ENCODE data around the gene MAPK14.
A peak's percentile ranks its signal among the peaks of the same experiment; 100 is the strongest.

MAPK14 gene

GRCh38 chr6:36129941-36130666 is 102.5 kb downstream of the MAPK14 start, which contains the start of gene MAPK13:
MAPK13 (plus strand) TSS chr6:36130513; CDS start chr6:36130583, 70 bp downstream.
- H3K27me3 ChIP-seq (ENCODE audit: low read depth, low read length) = no peaks in the 10 kb centered on the region
- no peaks in the 10 kb centered on the region for H3K9me3 ChIP-seq (ENCODE audit: control insufficient read depth in 1 of 2, low read length in 2 of 2)
- H3K4me3 ChIP-seq (ENCODE audit: low read depth in 1 of 2, low read length in 2 of 2) = peak within 1 kb of the TSS; percentile 24 to 51
- H3K36me3 ChIP-seq (ENCODE audit: control insufficient read depth in 1 of 2, insufficient read depth in 2 of 2, low read length in 2 of 2) = no peaks in the 10 kb centered on the region
- peak within 1 kb of the TSS; percentile 84 for H3K27ac ChIP-seq (ENCODE audit: low read length)
- peaks cover 8 to 9% of the 10 kb centered on the region in 2 donors for H3K4me1 ChIP-seq (ENCODE audit: control insufficient read depth in 1 of 2, insufficient read depth in 2 of 2, low read length in 2 of 2)

DNA sequence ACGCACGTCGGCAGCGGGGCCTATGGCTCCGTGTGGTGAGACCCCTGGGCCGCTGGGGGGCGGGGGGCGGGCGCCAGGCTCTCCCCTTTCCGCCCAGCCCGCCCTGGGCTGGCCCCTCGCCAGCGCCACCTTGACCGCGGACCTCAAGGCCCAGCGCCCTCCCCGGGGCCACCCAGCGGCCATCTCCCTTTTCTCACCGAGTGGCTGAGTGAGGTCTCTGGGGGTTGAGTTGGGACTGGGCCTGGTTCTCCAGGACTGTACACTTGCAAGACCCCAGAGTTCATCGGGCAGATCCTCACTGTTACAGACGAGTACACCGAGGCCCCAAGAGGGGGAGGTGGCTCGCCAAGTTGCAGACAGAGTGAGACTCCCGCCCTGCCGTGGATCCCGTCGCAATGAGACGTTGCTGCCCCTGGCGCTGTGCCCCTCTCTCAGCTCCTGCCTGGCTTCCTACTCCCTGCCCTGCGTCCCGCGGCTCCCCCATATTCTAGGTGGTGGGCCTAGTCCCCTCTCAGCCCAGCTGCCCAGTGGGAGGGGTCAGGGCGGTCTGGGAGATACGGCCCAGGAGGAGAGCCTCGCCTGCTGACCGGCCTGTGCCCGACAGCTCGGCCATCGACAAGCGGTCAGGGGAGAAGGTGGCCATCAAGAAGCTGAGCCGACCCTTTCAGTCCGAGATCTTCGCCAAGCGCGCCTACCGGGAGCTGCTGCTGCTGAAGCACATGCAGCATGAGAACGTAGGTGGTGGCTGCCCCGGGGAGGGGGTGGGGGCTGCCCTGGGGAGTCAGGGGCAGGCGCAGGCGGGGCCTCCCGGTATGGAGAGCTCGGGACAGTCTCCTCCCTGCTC is 103.3 kb downstream of the MAPK14 start:
- no peaks in the 10 kb centered on the region for H3K36me3 ChIP-seq (ENCODE audit: control insufficient read depth in 1 of 2, insufficient read depth in 2 of 2, low read length in 2 of 2)
- peak overlapping the region; percentile 24 to 51 for H3K4me3 ChIP-seq (ENCODE audit: low read depth in 1 of 2, low read length in 2 of 2)
- H3K9me3 ChIP-seq (ENCODE audit: control insufficient read depth in 1 of 2, low read length in 2 of 2) = no peaks in the 10 kb centered on the region
- peak overlapping the region; percentile 84 for H3K27ac ChIP-seq (ENCODE audit: low read length)
- no peaks in the 10 kb centered on the region for H3K27me3 ChIP-seq (ENCODE audit: low read depth, low read length)
- peaks cover 8 to 9% of the 10 kb centered on the region in 2 donors for H3K4me1 ChIP-seq (ENCODE audit: control insufficient read depth in 1 of 2, insufficient read depth in 2 of 2, low read length in 2 of 2)

DNA sequence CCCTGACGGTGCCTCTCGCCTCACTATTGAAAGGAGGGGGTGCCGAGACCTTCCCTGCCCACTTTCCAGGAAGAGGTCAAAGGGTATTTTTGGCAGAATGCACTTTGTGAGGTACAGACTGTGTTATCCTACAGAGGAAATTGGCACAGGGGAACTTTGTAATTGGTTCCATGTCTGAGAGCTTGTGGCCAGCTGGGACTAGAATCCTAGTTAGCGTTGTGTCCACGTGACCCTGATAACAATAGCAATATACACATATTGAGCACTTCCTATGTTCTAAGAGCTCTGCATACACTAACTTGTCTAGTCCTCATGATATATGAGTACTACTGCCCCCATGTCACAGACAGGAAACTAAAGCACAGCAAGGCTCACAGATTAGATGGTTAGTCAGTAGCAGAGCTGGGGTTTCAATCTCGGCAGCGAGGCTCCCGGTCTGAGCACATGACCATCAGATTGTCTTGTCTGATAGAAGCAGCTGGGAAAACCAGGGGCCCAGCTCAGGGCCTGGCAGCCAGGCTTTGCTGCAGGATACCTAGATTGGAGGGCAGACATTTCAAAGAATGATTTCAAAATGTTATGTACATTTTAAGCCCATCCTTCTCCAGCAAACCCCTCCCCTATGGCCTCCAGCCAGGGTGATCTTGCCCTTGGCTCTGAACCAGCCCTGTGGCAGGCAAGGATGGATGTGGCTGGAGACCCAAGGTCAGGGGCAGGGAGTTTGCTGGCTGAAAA is 104.1 kb downstream of the MAPK14 start:
- Histone ChIP-seq H3K4me3 (ENCODE audit: low read depth in 1 of 2, low read length in 2 of 2) (peak overlapping the region; percentile 24 to 51), H3K27me3 (ENCODE audit: low read depth, low read length) (no peaks in the 10 kb centered on the region), H3K9me3 (ENCODE audit: control insufficient read depth in 1 of 2, low read length in 2 of 2) (no peaks in the 10 kb centered on the region), H3K4me1 (ENCODE audit: control insufficient read depth in 1 of 2, insufficient read depth in 2 of 2, low read length in 2 of 2) (peaks cover 8 to 9% of the 10 kb centered on the region in 2 donors), H3K36me3 (ENCODE audit: control insufficient read depth in 1 of 2, insufficient read depth in 2 of 2, low read length in 2 of 2) (peaks cover 0 to 2% of the 10 kb centered on the region in 2 donors), H3K27ac (ENCODE audit: low read length) (peak overlapping the region; percentile 1)

DNA sequence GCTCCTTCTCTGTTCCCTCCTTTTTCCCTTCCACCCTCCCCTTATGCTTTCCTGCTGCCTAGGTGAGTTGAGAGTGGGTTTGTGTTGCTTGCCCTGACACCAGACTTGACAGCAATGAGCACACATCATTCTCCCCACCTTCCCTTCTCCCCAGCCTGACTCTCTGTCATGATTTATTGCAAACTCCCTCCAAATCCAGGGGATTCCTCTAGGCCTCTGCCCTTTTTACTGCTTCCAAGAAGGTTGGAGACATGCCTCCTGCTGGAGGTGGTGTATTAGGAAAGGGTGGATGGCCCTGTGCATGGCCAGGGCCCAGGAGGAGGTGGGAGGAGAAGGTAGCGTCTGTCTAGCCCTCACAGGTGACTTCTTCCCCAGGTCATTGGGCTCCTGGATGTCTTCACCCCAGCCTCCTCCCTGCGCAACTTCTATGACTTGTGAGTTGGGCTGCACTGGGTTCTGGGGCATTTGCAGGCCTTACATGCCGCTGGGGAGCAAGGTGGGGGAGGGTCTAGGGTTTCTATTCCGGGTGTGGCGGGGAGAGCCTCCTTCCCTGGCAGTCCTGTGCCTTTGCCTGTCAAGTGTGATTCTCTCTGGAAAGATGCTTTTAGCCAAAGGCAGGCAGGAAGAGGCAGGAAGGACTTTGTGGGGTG is 104.8 kb downstream of the MAPK14 start:
- Histone ChIP-seq H3K36me3 (ENCODE audit: control insufficient read depth in 1 of 2, insufficient read depth in 2 of 2, low read length in 2 of 2) (peaks cover 0 to 6% of the 10 kb centered on the region in 2 donors), H3K27me3 (ENCODE audit: low read depth, low read length) (no peaks in the 10 kb centered on the region), H3K9me3 (ENCODE audit: control insufficient read depth in 1 of 2, low read length in 2 of 2) (no peaks in the 10 kb centered on the region), H3K4me1 (ENCODE audit: control insufficient read depth in 1 of 2, insufficient read depth in 2 of 2, low read length in 2 of 2) (peaks cover 8 to 9% of the 10 kb centered on the region in 2 donors), H3K27ac (ENCODE audit: low read length) (peak overlapping the region; percentile 1), H3K4me3 (ENCODE audit: low read depth in 1 of 2, low read length in 2 of 2) (peak overlapping the region in 1 of 2 donors; percentile 24)

- no peaks in the 10 kb centered on the region for H3K27me3 ChIP-seq (ENCODE audit: low read depth, low read length)
- no peaks in the 10 kb centered on the region for H3K9me3 ChIP-seq (ENCODE audit: control insufficient read depth in 1 of 2, low read length in 2 of 2)
- no peak overlapping the region for H3K27ac ChIP-seq (ENCODE audit: low read length)
- H3K4me1 ChIP-seq (ENCODE audit: control insufficient read depth in 1 of 2, insufficient read depth in 2 of 2, low read length in 2 of 2) = peaks cover 8 to 9% of the 10 kb centered on the region in 2 donors
- H3K4me3 ChIP-seq (ENCODE audit: low read depth in 1 of 2, low read length in 2 of 2) = no peak overlapping the region
- H3K36me3 ChIP-seq (ENCODE audit: control insufficient read depth in 1 of 2, insufficient read depth in 2 of 2, low read length in 2 of 2) = peaks cover under 1 to 6% of the 10 kb centered on the region in 2 donors
Observed at GRCh38 chr6:36133148-36133547, 105.5 kb downstream of the MAPK14 start.

- Histone ChIP-seq H3K27ac (ENCODE audit: low read length) (no peak overlapping the region), H3K36me3 (ENCODE audit: control insufficient read depth in 1 of 2, insufficient read depth in 2 of 2, low read length in 2 of 2) (peaks cover 4 to 6% of the 10 kb centered on the region in 2 donors)
Observed at GRCh38 chr6:36133912-36134311, 106.3 kb downstream of the MAPK14 start.

DNA sequence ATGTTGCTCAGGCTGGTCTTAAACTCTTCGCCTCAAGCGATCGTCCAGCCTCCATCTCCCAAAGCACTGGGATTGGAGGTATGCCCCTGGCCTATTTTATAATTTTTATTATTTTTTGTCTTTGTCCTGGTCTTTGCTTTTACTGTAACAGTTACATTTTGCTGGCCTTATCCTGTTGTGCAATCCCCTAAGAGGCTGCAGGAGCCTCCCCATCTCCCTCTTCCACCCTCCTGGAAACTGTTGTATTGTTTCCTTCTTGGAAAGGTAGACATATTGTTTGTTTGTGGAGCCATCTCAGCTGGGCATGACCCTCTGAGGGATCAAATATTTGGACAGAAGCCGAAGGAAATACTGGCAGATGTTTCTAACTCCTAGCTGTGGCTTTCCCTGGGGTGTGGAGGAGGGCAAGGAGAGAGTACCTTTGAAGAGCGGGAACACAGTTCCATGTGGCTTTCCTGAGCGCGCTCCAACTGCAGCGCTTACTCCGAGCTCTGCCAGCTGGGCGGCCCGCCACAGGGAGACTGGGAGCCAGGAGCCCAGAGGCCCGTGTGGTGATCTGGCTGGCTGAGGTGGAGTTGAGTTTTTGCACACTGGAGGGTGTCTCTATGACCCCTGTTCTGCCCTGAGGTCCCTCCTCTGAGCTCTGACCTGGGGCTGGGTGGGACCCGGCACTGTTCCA is 107.6 kb downstream of the MAPK14 start:
- H3K27ac ChIP-seq (ENCODE audit: low read length) = no peak overlapping the region
- H3K4me3 ChIP-seq (ENCODE audit: low read depth in 1 of 2, low read length in 2 of 2) = no peak overlapping the region
- no peaks in the 10 kb centered on the region for H3K9me3 ChIP-seq (ENCODE audit: control insufficient read depth in 1 of 2, low read length in 2 of 2)
- peaks cover 8 to 9% of the 10 kb centered on the region in 2 donors for H3K4me1 ChIP-seq (ENCODE audit: control insufficient read depth in 1 of 2, insufficient read depth in 2 of 2, low read length in 2 of 2)
- H3K36me3 ChIP-seq (ENCODE audit: control insufficient read depth in 1 of 2, insufficient read depth in 2 of 2, low read length in 2 of 2) = peaks cover 9 to 10% of the 10 kb centered on the region in 2 donors
- H3K27me3 ChIP-seq (ENCODE audit: low read depth, low read length) = no peaks in the 10 kb centered on the region

More at GRCh38 chr6:36133912-36134311, 106.3 kb downstream of the MAPK14 start:
- Histone ChIP-seq H3K27me3 (ENCODE audit: low read depth, low read length) (no peaks in the 10 kb centered on the region), H3K9me3 (ENCODE audit: control insufficient read depth in 1 of 2, low read length in 2 of 2) (no peaks in the 10 kb centered on the region), H3K4me3 (ENCODE audit: low read depth in 1 of 2, low read length in 2 of 2) (no peak overlapping the region), H3K4me1 (ENCODE audit: control insufficient read depth in 1 of 2, insufficient read depth in 2 of 2, low read length in 2 of 2) (peaks cover 8 to 9% of the 10 kb centered on the region in 2 donors)

GRCh38 chr6:36136034-36136433 is 108.4 kb downstream of the MAPK14 start:
- H3K27ac ChIP-seq (ENCODE audit: low read length) = no peak overlapping the region
- H3K36me3 ChIP-seq (ENCODE audit: control insufficient read depth in 1 of 2, insufficient read depth in 2 of 2, low read length in 2 of 2) = peaks cover 9 to 10% of the 10 kb centered on the region in 2 donors
- no peak overlapping the region for H3K4me3 ChIP-seq (ENCODE audit: low read depth in 1 of 2, low read length in 2 of 2)
- H3K27me3 ChIP-seq (ENCODE audit: low read depth, low read length) = no peaks in the 10 kb centered on the region
- H3K4me1 ChIP-seq (ENCODE audit: control insufficient read depth in 1 of 2, insufficient read depth in 2 of 2, low read length in 2 of 2) = peaks cover 8 to 9% of the 10 kb centered on the region in 2 donors
- H3K9me3 ChIP-seq (ENCODE audit: control insufficient read depth in 1 of 2, low read length in 2 of 2) = no peaks in the 10 kb centered on the region

GRCh38 chr6:36136551-36136950 is 108.9 kb downstream of the MAPK14 start:
- Histone ChIP-seq H3K4me3 (ENCODE audit: low read depth in 1 of 2, low read length in 2 of 2) (no peak overlapping the region), H3K36me3 (ENCODE audit: control insufficient read depth in 1 of 2, insufficient read depth in 2 of 2, low read length in 2 of 2) (peaks cover 9 to 10% of the 10 kb centered on the region in 2 donors), H3K27me3 (ENCODE audit: low read depth, low read length) (no peaks in the 10 kb centered on the region), H3K4me1 (ENCODE audit: control insufficient read depth in 1 of 2, insufficient read depth in 2 of 2, low read length in 2 of 2) (peaks cover 6 to 9% of the 10 kb centered on the region in 2 donors), H3K27ac (ENCODE audit: low read length) (no peak overlapping the region), H3K9me3 (ENCODE audit: control insufficient read depth in 1 of 2, low read length in 2 of 2) (no peaks in the 10 kb centered on the region)

DNA sequence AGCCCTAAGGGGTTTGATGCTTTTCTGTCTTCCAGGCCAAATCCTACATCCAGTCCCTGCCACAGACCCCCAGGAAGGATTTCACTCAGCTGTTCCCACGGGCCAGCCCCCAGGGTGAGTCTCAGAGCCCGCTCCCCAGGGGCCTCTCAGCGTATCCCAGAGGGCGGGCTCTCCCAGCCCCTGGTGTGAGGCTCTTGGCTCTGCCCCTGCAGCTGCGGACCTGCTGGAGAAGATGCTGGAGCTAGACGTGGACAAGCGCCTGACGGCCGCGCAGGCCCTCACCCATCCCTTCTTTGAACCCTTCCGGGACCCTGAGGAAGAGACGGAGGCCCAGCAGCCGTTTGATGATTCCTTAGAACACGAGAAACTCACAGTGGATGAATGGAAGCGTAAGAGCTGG is 111.1 kb downstream of the MAPK14 start:
- Histone ChIP-seq H3K27ac (ENCODE audit: low read length) (no peak overlapping the region), H3K4me1 (ENCODE audit: control insufficient read depth in 1 of 2, insufficient read depth in 2 of 2, low read length in 2 of 2) (no peaks in the 10 kb centered on the region), H3K36me3 (ENCODE audit: control insufficient read depth in 1 of 2, insufficient read depth in 2 of 2, low read length in 2 of 2) (peaks cover 9 to 10% of the 10 kb centered on the region in 2 donors), H3K9me3 (ENCODE audit: control insufficient read depth in 1 of 2, low read length in 2 of 2) (no peaks in the 10 kb centered on the region), H3K4me3 (ENCODE audit: low read depth in 1 of 2, low read length in 2 of 2) (no peak overlapping the region), H3K27me3 (ENCODE audit: low read depth, low read length) (no peaks in the 10 kb centered on the region)

All from muscle layer of duodenum (tissue), 2 donors.